ENCODE results near the gene POLR2I. TPM values are rescaled to one million over a fixed set of nuclear protein-coding genes. Genes with fewer than 3 reads are reported as not detected.

Gene POLR2I
- total RNA-seq, 1 donor from 2014 or later: 58.5 TPM

DNA sequence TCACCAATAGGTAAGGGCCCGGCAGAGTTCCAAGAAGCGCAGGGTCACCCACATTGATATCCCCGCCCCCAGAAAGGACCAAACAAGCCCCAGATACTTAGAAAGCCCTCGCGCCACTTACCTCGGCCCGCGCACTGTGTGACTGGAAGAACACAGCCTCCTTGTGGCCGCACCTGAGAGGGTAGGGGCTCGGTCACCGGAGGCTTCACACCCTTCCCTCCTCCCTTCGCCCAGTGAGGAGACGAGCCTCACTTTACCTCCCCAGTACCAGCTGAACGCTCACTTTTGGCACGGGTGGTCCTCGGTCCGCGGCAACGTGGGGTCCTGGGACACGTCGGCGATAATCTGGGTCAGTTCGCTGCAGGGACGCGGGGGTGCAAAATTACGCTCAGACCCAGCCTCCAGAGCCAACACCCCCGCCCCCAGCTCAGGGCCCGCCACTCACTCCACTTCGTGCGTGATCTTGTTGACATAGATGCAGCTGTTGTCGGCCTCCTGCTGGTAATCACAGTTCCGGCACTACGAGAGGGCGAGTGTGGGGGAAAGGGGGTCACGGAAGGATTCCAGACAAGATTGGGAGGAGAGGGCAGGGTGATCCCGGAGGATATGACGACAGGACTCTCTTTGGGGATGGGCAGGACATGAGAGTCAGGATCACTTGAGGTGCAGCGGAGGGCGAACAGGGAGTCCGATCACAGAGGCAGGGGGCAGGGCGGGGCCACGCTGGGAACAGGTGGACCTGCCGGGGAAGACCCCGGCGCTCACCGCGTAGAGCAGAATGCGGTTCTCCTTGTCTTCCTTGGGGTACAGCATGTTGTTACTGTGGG, 568 bp downstream of the POLR2I start:
- TF ChIP-seq, protein P1, sequence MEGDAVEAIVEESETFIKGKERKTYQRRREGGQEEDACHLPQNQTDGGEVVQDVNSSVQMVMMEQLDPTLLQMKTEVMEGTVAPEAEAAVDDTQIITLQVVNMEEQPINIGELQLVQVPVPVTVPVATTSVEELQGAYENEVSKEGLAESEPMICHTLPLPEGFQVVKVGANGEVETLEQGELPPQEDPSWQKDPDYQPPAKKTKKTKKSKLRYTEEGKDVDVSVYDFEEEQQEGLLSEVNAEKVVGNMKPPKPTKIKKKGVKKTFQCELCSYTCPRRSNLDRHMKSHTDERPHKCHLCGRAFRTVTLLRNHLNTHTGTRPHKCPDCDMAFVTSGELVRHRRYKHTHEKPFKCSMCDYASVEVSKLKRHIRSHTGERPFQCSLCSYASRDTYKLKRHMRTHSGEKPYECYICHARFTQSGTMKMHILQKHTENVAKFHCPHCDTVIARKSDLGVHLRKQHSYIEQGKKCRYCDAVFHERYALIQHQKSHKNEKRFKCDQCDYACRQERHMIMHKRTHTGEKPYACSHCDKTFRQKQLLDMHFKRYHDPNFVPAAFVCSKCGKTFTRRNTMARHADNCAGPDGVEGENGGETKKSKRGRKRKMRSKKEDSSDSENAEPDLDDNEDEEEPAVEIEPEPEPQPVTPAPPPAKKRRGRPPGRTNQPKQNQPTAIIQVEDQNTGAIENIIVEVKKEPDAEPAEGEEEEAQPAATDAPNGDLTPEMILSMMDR (IDR thresholded peaks at IDR 0.05; ENCODE audit: insufficient read depth, low read length, poor library complexity, severe bottlenecking): peak; percentile 35
- DNase-seq (ENCODE audit: low read depth): no peak

GRCh38 chr19:36113425-36113824, 1.2 kb downstream of the POLR2I start:
- Histone ChIP-seq H3K4me3 (ENCODE audit: low read depth, low read length) (peak overlapping the region; percentile 71), H3K27me3 (ENCODE audit: control insufficient read depth, insufficient read depth, low read length) (no peaks in the 10 kb centered on the region), H3K36me3 (ENCODE audit: control insufficient read depth, insufficient read depth, low read length) (no peaks in the 10 kb centered on the region)
- DNase-seq (ENCODE audit: low read depth): no peak
- TF ChIP-seq, protein P1 (IDR thresholded peaks at IDR 0.05; ENCODE audit: insufficient read depth, low read length, poor library complexity, severe bottlenecking): no peak

More for the DNA sequence above, 568 bp downstream of the POLR2I start:
- Histone ChIP-seq H3K4me3 (ENCODE audit: low read depth, low read length) (peak overlapping the region; percentile 71), H3K36me3 (ENCODE audit: control insufficient read depth, insufficient read depth, low read length) (no peaks in the 10 kb centered on the region), H3K27me3 (ENCODE audit: control insufficient read depth, insufficient read depth, low read length) (no peaks in the 10 kb centered on the region)

- H3K27me3 ChIP-seq (ENCODE audit: control insufficient read depth, insufficient read depth, low read length): no peaks in the 10 kb centered on the region
- TF ChIP-seq, protein P1 (IDR thresholded peaks at IDR 0.05; ENCODE audit: insufficient read depth, low read length, poor library complexity, severe bottlenecking): no peak
- no peak overlapping the region for H3K4me3 ChIP-seq (ENCODE audit: low read depth, low read length)
- no peak for DNase-seq (ENCODE audit: low read depth)
- no peaks in the 10 kb centered on the region for H3K36me3 ChIP-seq (ENCODE audit: control insufficient read depth, insufficient read depth, low read length)
Measured at GRCh38 chr19:36112678-36113077, 2.0 kb downstream of the POLR2I start.

DNA sequence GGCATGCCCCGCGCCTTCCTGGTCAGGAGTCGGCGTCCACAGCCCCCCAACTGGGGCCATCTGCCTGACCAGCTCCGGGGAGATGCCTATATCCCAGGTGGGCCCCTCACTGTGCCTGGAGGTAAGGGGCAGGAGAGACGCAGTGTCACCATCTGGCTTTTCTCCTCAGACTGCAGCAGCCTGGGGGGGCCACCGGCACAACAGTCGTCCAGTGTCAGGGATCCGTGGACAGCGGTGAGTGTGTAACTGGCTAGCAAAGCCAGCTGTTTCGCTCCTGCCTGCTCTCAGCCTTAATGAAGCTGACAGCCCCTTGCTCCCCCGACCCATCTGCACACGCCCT, 3.5 kb downstream of the POLR2I start:
- no peak overlapping the region for H3K4me3 ChIP-seq (ENCODE audit: low read depth, low read length)
- no peaks in the 10 kb centered on the region for H3K36me3 ChIP-seq (ENCODE audit: control insufficient read depth, insufficient read depth, low read length)
- no peaks in the 10 kb centered on the region for H3K27me3 ChIP-seq (ENCODE audit: control insufficient read depth, insufficient read depth, low read length)
- TF ChIP-seq, protein P1 (IDR thresholded peaks at IDR 0.05; ENCODE audit: insufficient read depth, low read length, poor library complexity, severe bottlenecking): no peak
- no peak for DNase-seq (ENCODE audit: low read depth)

DNA sequence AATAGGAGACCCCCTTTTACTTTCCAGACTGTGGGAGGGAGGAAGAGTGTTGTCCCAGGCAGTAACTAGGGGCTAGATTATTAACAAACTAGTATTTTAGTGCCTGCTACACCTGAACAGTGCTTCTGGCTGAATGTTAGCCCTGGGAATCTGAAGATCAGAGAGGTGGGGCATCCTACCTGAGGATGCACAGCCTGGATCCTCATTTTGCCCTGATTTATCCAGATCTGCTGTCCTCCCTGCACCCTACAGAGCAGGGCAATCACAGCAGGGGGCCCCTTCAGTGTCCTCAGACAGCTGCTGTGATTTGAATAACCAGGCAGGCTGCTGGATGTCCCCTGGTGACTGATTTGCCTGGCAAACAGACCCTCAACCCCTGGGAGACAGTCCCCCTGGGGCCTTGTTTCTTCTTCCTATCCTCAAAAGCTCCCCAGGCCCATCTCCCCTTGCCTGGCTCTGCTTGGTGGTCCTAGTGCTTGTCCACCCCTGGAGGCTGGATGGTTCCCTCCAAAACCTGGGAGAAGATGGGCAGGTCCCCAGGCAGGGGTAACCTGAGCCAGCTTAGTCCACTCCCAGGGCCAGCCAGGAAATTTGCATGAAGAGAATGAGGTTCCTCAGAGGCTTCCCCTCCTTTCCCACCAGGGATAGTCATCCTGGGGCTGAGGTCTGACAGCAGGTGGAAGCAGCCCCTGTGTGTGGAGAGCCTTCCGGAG, 4.0 kb downstream of the POLR2I start, which contains the start of gene OVOL3:
OVOL3 (plus strand) TSS at position 657 of the 713 bp plus-strand sequence. CDS start 60 bp downstream, outside the sequence.
- H3K27me3 ChIP-seq (ENCODE audit: control insufficient read depth, insufficient read depth, low read length): no peaks in the 10 kb centered on the region
- DNase-seq (ENCODE audit: low read depth): no peak
- H3K36me3 ChIP-seq (ENCODE audit: control insufficient read depth, insufficient read depth, low read length): no peaks in the 10 kb centered on the region
- no peak within 1 kb of the TSS for H3K4me3 ChIP-seq (ENCODE audit: low read depth, low read length)
- TF ChIP-seq, protein P1 (IDR thresholded peaks at IDR 0.05; ENCODE audit: insufficient read depth, low read length, poor library complexity, severe bottlenecking): no peak
